Muscle layer of duodenum (tissue), 2 donors: ENCODE measurements around the gene TAAR6.
"Not testable (repeated sequence)": the region's sequence is repeated elsewhere in the genome, so short reads cannot be mapped to it uniquely, and the experiment has no call there.

ENCODE experiments used
- H3K27ac ChIP-seq: one replicate; pipeline ENCODE4 v1.7.0; 2013; ENCODE audit warnings: mild to moderate bottlenecking, low read length
- H3K27me3 ChIP-seq: one replicate; pipeline ENCODE4 v1.7.0; 2013; ENCODE audit warnings: low read depth, mild to moderate bottlenecking, control low read depth, low read length
- H3K36me3 ChIP-seq, 2 donors: one replicate each; pipeline ENCODE4 v1.7.0; 2013; ENCODE audit warnings: low read length in 2 of 2, control low read depth in 1 of 2, mild to moderate bottlenecking in 1 of 2; ENCODE audit not compliant: insufficient read depth in 2 of 2, control insufficient read depth in 1 of 2
- H3K4me1 ChIP-seq, 2 donors: one replicate each; pipeline ENCODE4 v1.7.0; 2013; ENCODE audit warnings: low read length in 2 of 2, mild to moderate bottlenecking in 2 of 2, control low read depth in 1 of 2, moderate library complexity in 1 of 2; ENCODE audit not compliant: insufficient read depth in 2 of 2, control insufficient read depth in 1 of 2
- H3K4me3 ChIP-seq, 2 donors: one replicate each; pipeline ENCODE4 v1.7.0; 2013; ENCODE audit warnings: low read length in 2 of 2, low read depth in 1 of 2, mild to moderate bottlenecking in 1 of 2
- H3K9me3 ChIP-seq, 2 donors: one replicate each; pipeline ENCODE4 v1.7.0; 2013; ENCODE audit warnings: low read length in 2 of 2, control low read depth in 1 of 2, mild to moderate bottlenecking in 1 of 2; ENCODE audit not compliant: control insufficient read depth in 1 of 2
- donor health status: healthy.

TAAR6 gene

GRCh38 chr6:132590362-132590761 is 20.2 kb downstream of the TAAR6 start:
- Histone ChIP-seq H3K9me3 (no peaks in the 10 kb centered on the region), H3K27ac (no peak overlapping the region), H3K36me3 (no peaks in the 10 kb centered on the region), H3K27me3 (no peaks in the 10 kb centered on the region), H3K4me3 (no peak overlapping the region), H3K4me1 (no peaks in the 10 kb centered on the region)

DNA sequence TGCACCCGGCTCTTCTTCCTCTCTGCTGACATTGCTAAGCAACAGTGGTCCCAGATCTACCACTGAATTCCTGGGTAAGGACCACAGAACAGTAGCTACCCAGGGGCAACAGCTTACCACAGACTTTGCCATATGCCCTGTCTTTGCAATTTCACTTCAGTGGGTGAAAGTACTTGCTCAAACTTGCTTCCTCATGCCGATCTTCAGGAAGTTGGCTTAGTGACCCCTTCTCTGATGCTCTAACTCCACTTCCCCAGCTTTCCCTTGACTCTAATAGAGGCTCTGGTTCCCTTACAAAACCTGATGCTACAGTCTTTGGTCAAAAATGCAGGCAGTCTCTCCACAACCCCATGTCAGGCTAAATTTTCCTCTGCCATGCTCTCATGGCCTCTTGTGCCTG is 22.7 kb downstream of the TAAR6 start:
- H3K9me3 ChIP-seq: no peaks in the 10 kb centered on the region
- no peaks in the 10 kb centered on the region for H3K4me1 ChIP-seq
- H3K27ac ChIP-seq: no peak overlapping the region
- H3K27me3 ChIP-seq: no peaks in the 10 kb centered on the region
- no peak overlapping the region for H3K4me3 ChIP-seq
- no peaks in the 10 kb centered on the region for H3K36me3 ChIP-seq

DNA sequence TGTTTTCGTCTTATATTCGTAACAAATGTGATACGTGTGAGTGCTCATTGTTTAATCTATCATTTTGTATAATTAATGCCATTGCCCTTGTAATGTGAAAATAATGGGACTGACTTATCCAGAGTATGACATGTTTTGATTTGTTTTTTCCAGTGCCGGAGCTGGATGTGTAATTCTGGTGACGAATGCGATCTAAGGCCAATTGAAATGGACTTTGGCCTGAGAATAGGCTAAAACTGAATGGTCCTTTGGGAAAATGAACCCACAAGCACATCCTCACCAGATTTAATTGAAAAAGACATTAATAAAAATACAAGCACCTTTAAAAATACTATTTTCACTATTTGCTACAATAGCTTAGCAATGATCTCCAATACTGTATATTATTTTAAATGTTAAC is 26.1 kb downstream of the TAAR6 start:
- Histone ChIP-seq H3K4me3 (no peak overlapping the region), H3K36me3 (no peaks in the 10 kb centered on the region), H3K27me3 (no peaks in the 10 kb centered on the region), H3K4me1 (no peaks in the 10 kb centered on the region), H3K27ac (no peak overlapping the region), H3K9me3 (no peaks in the 10 kb centered on the region)

GRCh38 chr6:132598473-132598872 is 28.4 kb downstream of the TAAR6 start:
- Histone ChIP-seq H3K36me3 (no peaks in the 10 kb centered on the region), H3K4me3 (no peak overlapping the region), H3K27me3 (no peaks in the 10 kb centered on the region), H3K27ac (no peak overlapping the region), H3K4me1 (no peaks in the 10 kb centered on the region), H3K9me3 (no peaks in the 10 kb centered on the region)

DNA sequence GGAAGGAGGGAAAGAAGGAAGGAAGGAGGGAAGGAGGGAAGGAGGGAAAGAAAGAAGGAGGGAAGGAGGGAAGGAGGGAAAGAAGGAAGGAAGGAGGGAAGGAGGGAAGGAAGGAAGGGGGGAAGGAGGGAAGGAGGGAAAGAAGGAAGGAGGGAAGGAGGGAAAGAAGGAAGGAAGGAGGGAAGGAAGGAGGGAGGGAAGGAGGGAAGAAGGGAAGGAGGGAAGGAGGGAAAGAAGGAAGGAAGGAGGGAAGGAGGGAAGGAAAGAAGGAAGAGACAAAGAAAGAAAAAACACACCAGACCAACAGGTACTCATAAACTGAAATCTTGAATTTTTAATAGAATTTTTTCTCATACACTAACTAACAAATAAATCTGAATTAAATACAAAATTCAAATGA is 30.8 kb downstream of the TAAR6 start:
- H3K9me3 ChIP-seq, H3K27me3 ChIP-seq, H3K27ac ChIP-seq, H3K36me3 ChIP-seq, H3K4me1 ChIP-seq, H3K4me3 ChIP-seq: not testable (repeated sequence)

- no peaks in the 10 kb centered on the region for H3K4me1 ChIP-seq
- no peak overlapping the region for H3K27ac ChIP-seq
- H3K36me3 ChIP-seq: no peaks in the 10 kb centered on the region
- no peaks in the 10 kb centered on the region for H3K27me3 ChIP-seq
- H3K4me3 ChIP-seq: no peak overlapping the region
- no peaks in the 10 kb centered on the region for H3K9me3 ChIP-seq
Observed at GRCh38 chr6:132604635-132605152, 34.6 kb downstream of the TAAR6 start.

- Histone ChIP-seq H3K9me3 (no peaks in the 10 kb centered on the region), H3K27ac (no peak overlapping the region), H3K4me1 (no peaks in the 10 kb centered on the region), H3K27me3 (no peaks in the 10 kb centered on the region), H3K36me3 (no peaks in the 10 kb centered on the region), H3K4me3 (no peak overlapping the region)
Observed at GRCh38 chr6:132607544-132608233, 37.6 kb downstream of the TAAR6 start.

- H3K36me3 ChIP-seq: no peaks in the 10 kb centered on the region
- no peak overlapping the region for H3K27ac ChIP-seq
- no peaks in the 10 kb centered on the region for H3K27me3 ChIP-seq
- H3K9me3 ChIP-seq: no peaks in the 10 kb centered on the region
- H3K4me1 ChIP-seq: no peaks in the 10 kb centered on the region
- H3K4me3 ChIP-seq: no peak overlapping the region
Observed at GRCh38 chr6:132611616-132612015, 41.5 kb downstream of the TAAR6 start.

DNA sequence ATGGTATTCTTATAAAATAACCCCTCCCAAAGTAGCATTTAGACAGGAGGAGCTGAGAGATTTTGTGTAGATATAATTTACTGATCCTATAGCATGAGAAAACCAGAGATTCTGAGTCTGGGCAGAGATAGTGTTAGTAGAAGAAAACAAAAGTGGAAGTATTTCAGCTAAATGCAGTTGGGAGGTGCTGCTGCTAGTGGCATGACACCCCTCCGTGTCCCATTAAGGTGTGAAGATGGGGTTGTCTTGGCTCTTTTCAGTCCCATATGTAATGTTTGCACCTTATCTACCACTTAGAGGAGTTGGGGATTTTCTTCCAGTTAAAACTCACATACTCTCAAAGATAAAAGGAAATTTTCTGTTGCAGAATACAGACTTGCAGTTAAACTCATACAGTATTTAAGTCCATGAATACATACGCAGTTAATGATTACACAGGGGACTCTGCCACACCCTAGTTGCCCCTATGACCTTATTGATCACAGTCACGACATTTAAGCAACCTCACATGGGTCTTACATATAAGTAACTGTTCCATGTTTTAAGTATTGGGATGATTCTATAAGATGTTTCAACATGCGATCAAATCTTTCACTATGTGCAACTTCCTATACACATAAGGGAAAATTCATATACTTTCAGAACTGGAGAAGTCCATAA is 42.5 kb downstream of the TAAR6 start:
- no peaks in the 10 kb centered on the region for H3K36me3 ChIP-seq
- peak overlapping the region; percentile 27 for H3K27ac ChIP-seq
- H3K27me3 ChIP-seq: no peaks in the 10 kb centered on the region
- no peaks in the 10 kb centered on the region for H3K9me3 ChIP-seq
- no peaks in the 10 kb centered on the region for H3K4me1 ChIP-seq
- peak overlapping the region in 1 of 2 donors; percentile 31 for H3K4me3 ChIP-seq

- Histone ChIP-seq H3K27ac (peak overlapping the region; percentile 6), H3K9me3 (no peaks in the 10 kb centered on the region), H3K36me3 (no peaks in the 10 kb centered on the region), H3K27me3 (no peaks in the 10 kb centered on the region), H3K4me1 (no peaks in the 10 kb centered on the region), H3K4me3 (peak overlapping the region in 1 of 2 donors; percentile 38)
Observed at GRCh38 chr6:132614554-132614953, 44.4 kb downstream of the TAAR6 start.

GRCh38 chr6:132616677-132617076 is 46.6 kb downstream of the TAAR6 start:
- H3K4me1 ChIP-seq: no peaks in the 10 kb centered on the region
- no peak overlapping the region for H3K27ac ChIP-seq
- H3K9me3 ChIP-seq: no peaks in the 10 kb centered on the region
- H3K36me3 ChIP-seq: no peaks in the 10 kb centered on the region
- H3K4me3 ChIP-seq: no peak overlapping the region
- no peaks in the 10 kb centered on the region for H3K27me3 ChIP-seq
